A673 (cell line): Measurements from ENCODE around the gene LPP.

ENCODE experiments used
- CTCF ChIP-seq: fragments of 300-800, 200-600 bp; sonication (generic); conservative IDR thresholded peaks from 2 replicates; pipeline ENCODE4 v1.5.1; 2017; ENCODE audit warnings: low read depth, mild to moderate bottlenecking, antibody characterized with exemption, low read length, moderate library complexity, mixed read lengths
- EZH2 ChIP-seq: fragments of 200-600 bp; sonication (generic); IDR thresholded peaks from 2 replicates; pipeline ENCODE4 v1.6.1; 2017; ENCODE audit warnings: borderline replicate concordance, low read depth, mild to moderate bottlenecking, mixed read lengths, antibody characterized with exemption, low read length; ENCODE audit not compliant: poor library complexity, severe bottlenecking

- no peak for TF ChIP-seq CTCF
- no peak for TF ChIP-seq EZH2
These were observed 690.1 kb downstream of the LPP start for GRCh38 chr3:188844096-188844495.
